HEK293 (cell line): ENCODE results near the gene COPZ1.
A peak's percentile ranks its signal among the peaks of the same experiment; 100 is the strongest.

Source experiments
- HIC1 ChIP-seq: fragments of 450-650 bp; formaldehyde crosslinking; IDR thresholded peaks from 2 replicates; pipeline ENCODE4 v1.5.1; 2016; ENCODE audit warnings: missing biosample characterization, missing genetic modification characterization
- HOXA7 ChIP-seq: sonication (generic); formaldehyde crosslinking; IDR thresholded peaks from 2 replicates; pipeline ENCODE4 v1.8.1; 2022; ENCODE audit warnings: missing genetic modification reagents, borderline replicate concordance
- KLF1 ChIP-seq: fragments of 450-650 bp; formaldehyde crosslinking; IDR thresholded peaks from 2 replicates; pipeline ENCODE4 v1.5.1; 2016; ENCODE audit warnings: missing biosample characterization, missing genetic modification characterization
- KLF10 ChIP-seq: fragments of 450-650 bp; IDR thresholded peaks from 2 replicates; pipeline ENCODE4 v1.5.1; 2018; ENCODE audit warnings: missing biosample characterization, mild to moderate bottlenecking, missing genetic modification characterization
- PBX3 ChIP-seq: sonication (generic); formaldehyde crosslinking; IDR thresholded peaks from 2 replicates; pipeline ENCODE4 v1.8.1; 2022; ENCODE audit warnings: mild to moderate bottlenecking, moderate library complexity, missing genetic modification reagents
- PRDM1 ChIP-seq: fragments of 450-650 bp; formaldehyde crosslinking; IDR thresholded peaks from 2 replicates; pipeline ENCODE4; 2016; ENCODE audit warnings: missing biosample characterization, missing genetic modification characterization
- PRDM10 ChIP-seq: fragments of 450-650 bp; formaldehyde crosslinking; IDR thresholded peaks from 2 replicates; pipeline ENCODE4 v1.5.1; 2016; ENCODE audit warnings: missing biosample characterization, missing genetic modification characterization
- ZBTB1 ChIP-seq: fragments of 450-650 bp; formaldehyde crosslinking; IDR thresholded peaks from 2 replicates; pipeline ENCODE4 v1.5.1; 2016; ENCODE audit warnings: missing biosample characterization, missing genetic modification characterization
- ZBTB8A ChIP-seq: fragments of 450-650 bp; formaldehyde crosslinking; IDR thresholded peaks from 2 replicates; pipeline ENCODE4 v1.5.1; 2016; ENCODE audit warnings: missing biosample characterization, missing genetic modification characterization
- ZNF155 ChIP-seq: fragments of 450-650 bp; formaldehyde crosslinking; IDR thresholded peaks from 2 replicates; pipeline ENCODE4 v1.5.1; 2016; ENCODE audit warnings: missing biosample characterization, missing genetic modification characterization
- ZNF169 ChIP-seq: fragments of 450-650 bp; formaldehyde crosslinking; IDR thresholded peaks from 2 replicates; pipeline ENCODE4 v1.5.1; 2016; ENCODE audit warnings: missing biosample characterization, missing genetic modification characterization
- ZNF18 ChIP-seq: fragments of 450-650 bp; formaldehyde crosslinking; IDR thresholded peaks from 2 replicates; pipeline ENCODE4 v1.5.1; 2016; ENCODE audit warnings: missing biosample characterization, missing genetic modification characterization
- ZNF2 ChIP-seq: fragments of 450-650 bp; formaldehyde crosslinking; IDR thresholded peaks from 2 replicates; pipeline ENCODE4 v1.5.1; 2016; ENCODE audit warnings: missing biosample characterization, missing genetic modification characterization
- ZNF248 ChIP-seq: fragments of 450-650 bp; formaldehyde crosslinking; IDR thresholded peaks from 2 replicates; pipeline ENCODE4 v1.5.1; 2017; ENCODE audit warnings: missing biosample characterization, missing genetic modification characterization
- ZNF350 ChIP-seq: fragments of 450-650 bp; formaldehyde crosslinking; IDR thresholded peaks from 2 replicates; pipeline ENCODE4 v1.5.0; 2017; ENCODE audit warnings: missing biosample characterization, mild to moderate bottlenecking, missing genetic modification characterization
- ZNF449 ChIP-seq: fragments of 450-650 bp; formaldehyde crosslinking; IDR thresholded peaks from 2 replicates; pipeline ENCODE4 v1.5.1; 2017; ENCODE audit warnings: missing biosample characterization, mild to moderate bottlenecking, missing genetic modification characterization, moderate library complexity
- ZNF501 ChIP-seq: fragments of 450-650 bp; formaldehyde crosslinking; IDR thresholded peaks from 2 replicates; pipeline ENCODE4 v1.5.1; 2016; ENCODE audit warnings: missing biosample characterization, missing genetic modification characterization
- ZNF555 ChIP-seq: fragments of 450-650 bp; formaldehyde crosslinking; conservative IDR thresholded peaks from 2 replicates; pipeline ENCODE4 v1.5.1; 2017; ENCODE audit warnings: missing biosample characterization, mild to moderate bottlenecking, missing genetic modification characterization, inconsistent platforms
- ZNF639 ChIP-seq: fragments of 450-650 bp; formaldehyde crosslinking; IDR thresholded peaks from 2 replicates; pipeline ENCODE4 v1.5.1; 2016; ENCODE audit warnings: missing biosample characterization, missing genetic modification characterization
- ZNF660 ChIP-seq: fragments of 450-650 bp; IDR thresholded peaks from 2 replicates; pipeline ENCODE4 v1.5.1; 2018; ENCODE audit warnings: missing biosample characterization, mild to moderate bottlenecking, missing genetic modification characterization
- ZSCAN30 ChIP-seq: fragments of 450-650 bp; IDR thresholded peaks from 2 replicates; pipeline ENCODE4 v1.5.1; 2018; ENCODE audit warnings: missing biosample characterization, mild to moderate bottlenecking, missing genetic modification characterization, moderate library complexity
- TF ChIP-seq, protein P1 (sequence below): fragments of 450-650 bp; formaldehyde crosslinking; IDR thresholded peaks from 2 replicates; pipeline ENCODE4 v1.5.1; 2017; ENCODE audit warnings: missing biosample characterization, missing genetic modification characterization
- TF ChIP-seq, protein P2 (sequence below): fragments of 450-650 bp; IDR thresholded peaks from 2 replicates; pipeline ENCODE4 v1.5.1; 2018; ENCODE audit warnings: missing biosample characterization, mild to moderate bottlenecking, missing genetic modification characterization
- TF ChIP-seq, protein P3 (sequence below): fragments of 450-650 bp; formaldehyde crosslinking; IDR thresholded peaks from 2 replicates; pipeline ENCODE4 v1.5.1; 2016; ENCODE audit warnings: missing biosample characterization, missing genetic modification characterization

Gene COPZ1

GRCh38 chr12:54370171-54370730 lies 45.3 kb downstream of the COPZ1 start (continued):
- TF ChIP-seq PRDM10 (tag by site-specific recombination) = peak; percentile 41; the same call in 1 of the 2 replicates
- peak; percentile 97 for TF ChIP-seq ZBTB8A (tag by site-specific recombination)
- TF ChIP-seq ZNF555 = no peak
- no peak for TF ChIP-seq ZNF155 (tag by site-specific recombination)
- no peak for TF ChIP-seq ZNF248 (tag by site-specific recombination)
- peak; percentile 30; the same call in 1 of the 2 replicates for TF ChIP-seq ZNF501
- TF ChIP-seq KLF10 (tag by site-specific recombination) = no peak
- TF ChIP-seq HOXA7 = no peak
- peak; percentile 74 for TF ChIP-seq ZSCAN30 (tag by site-specific recombination)
- TF ChIP-seq, protein P1, sequence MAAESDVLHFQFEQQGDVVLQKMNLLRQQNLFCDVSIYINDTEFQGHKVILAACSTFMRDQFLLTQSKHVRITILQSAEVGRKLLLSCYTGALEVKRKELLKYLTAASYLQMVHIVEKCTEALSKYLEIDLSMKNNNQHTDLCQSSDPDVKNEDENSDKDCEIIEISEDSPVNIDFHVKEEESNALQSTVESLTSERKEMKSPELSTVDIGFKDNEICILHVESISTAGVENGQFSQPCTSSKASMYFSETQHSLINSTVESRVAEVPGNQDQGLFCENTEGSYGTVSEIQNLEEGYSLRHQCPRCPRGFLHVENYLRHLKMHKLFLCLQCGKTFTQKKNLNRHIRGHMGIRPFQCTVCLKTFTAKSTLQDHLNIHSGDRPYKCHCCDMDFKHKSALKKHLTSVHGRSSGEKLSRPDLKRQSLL (tag by site-specific recombination) = no peak
- TF ChIP-seq ZNF449 (tag by site-specific recombination) = peak; percentile 82
- TF ChIP-seq ZNF18 (tag by site-specific recombination) = no peak
- TF ChIP-seq ZNF350 (tag by site-specific recombination) = no peak
- peak; percentile 72 for TF ChIP-seq HIC1
- TF ChIP-seq, protein P2, sequence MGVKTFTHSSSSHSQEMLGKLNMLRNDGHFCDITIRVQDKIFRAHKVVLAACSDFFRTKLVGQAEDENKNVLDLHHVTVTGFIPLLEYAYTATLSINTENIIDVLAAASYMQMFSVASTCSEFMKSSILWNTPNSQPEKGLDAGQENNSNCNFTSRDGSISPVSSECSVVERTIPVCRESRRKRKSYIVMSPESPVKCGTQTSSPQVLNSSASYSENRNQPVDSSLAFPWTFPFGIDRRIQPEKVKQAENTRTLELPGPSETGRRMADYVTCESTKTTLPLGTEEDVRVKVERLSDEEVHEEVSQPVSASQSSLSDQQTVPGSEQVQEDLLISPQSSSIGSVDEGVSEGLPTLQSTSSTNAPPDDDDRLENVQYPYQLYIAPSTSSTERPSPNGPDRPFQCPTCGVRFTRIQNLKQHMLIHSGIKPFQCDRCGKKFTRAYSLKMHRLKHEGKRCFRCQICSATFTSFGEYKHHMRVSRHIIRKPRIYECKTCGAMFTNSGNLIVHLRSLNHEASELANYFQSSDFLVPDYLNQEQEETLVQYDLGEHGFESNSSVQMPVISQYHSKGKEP (tag by site-specific recombination) = peak; percentile 40; the same call in 1 of the 2 replicates
- peak; percentile 48 for TF ChIP-seq KLF1
- no peak for TF ChIP-seq ZNF169
- peak; percentile 60; the same call in 1 of the 2 replicates for TF ChIP-seq ZNF660 (tag by site-specific recombination)
- no peak for TF ChIP-seq ZBTB1
- TF ChIP-seq PBX3 = peak; percentile 35; the same call in 1 of the 2 replicates
- 0 out of 2 replicates have a peak, but pooled peaks have one; percentile 18 for TF ChIP-seq ZNF639
- TF ChIP-seq PRDM1 (tag by site-specific recombination) = peak; percentile 90
- TF ChIP-seq ZNF2 = peak; percentile 42; the same call in 1 of the 2 replicates
- TF ChIP-seq, protein P3, sequence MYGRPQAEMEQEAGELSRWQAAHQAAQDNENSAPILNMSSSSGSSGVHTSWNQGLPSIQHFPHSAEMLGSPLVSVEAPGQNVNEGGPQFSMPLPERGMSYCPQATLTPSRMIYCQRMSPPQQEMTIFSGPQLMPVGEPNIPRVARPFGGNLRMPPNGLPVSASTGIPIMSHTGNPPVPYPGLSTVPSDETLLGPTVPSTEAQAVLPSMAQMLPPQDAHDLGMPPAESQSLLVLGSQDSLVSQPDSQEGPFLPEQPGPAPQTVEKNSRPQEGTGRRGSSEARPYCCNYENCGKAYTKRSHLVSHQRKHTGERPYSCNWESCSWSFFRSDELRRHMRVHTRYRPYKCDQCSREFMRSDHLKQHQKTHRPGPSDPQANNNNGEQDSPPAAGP (tag by site-specific recombination) = peak; percentile 71; the same call in 1 of the 2 replicates
